ENCODE results near the gene BABAM1. TPM values are rescaled to one million over a fixed set of nuclear protein-coding genes. Genes with fewer than 3 reads are reported as not detected.
"Not testable (repeated sequence)": the region's sequence is repeated elsewhere in the genome, so short reads cannot be mapped to it uniquely, and the experiment has no call there.

The BABAM1 gene
- total and polyA plus RNA-seq, 8 donors: 25.5 to 71.1 (median 33.0) TPM

DNA sequence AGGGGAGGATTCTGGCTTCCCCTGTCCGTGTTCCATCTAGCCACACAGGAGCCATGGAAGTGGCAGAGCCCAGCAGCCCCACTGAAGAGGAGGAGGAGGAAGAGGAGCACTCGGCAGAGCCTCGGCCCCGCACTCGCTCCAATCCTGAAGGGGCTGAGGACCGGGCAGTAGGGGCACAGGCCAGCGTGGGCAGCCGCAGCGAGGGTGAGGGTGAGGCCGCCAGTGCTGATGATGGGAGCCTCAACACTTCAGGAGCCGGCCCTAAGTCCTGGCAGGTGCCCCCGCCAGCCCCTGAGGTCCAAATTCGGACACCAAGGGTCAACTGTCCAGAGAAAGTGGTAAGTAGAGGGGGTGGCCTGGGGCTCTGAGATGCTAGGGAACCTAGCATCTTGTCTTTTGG is 1.5 kb downstream of the BABAM1 start:
- WGBS, 2 donors: 85 to 88% methylated on average over 13 of the region's 13 CpGs
- Histone ChIP-seq H3K27me3 (no peaks in the 10 kb centered on the region), H3K27ac (no peak overlapping the region), H3K9me3 (no peaks in the 10 kb centered on the region), H3K4me3 (no peak overlapping the region), H3K4me1 (peaks cover 0 to 7% (median 0%) of the 10 kb centered on the region in 3 donors), H3K36me3 (peaks cover 0 to 12% (median 0%) of the 10 kb centered on the region in 3 donors)
- DNase-seq: peak in 1 of 6 donors; percentile 54
- no peak for FAIRE-seq
- intact Hi-C loops (cut with DNase I): no loop called here
- no peak for TF ChIP-seq CTCF (IDR thresholded peaks at IDR 0.05)
- ATAC-seq: no peak

- not testable (repeated sequence) for H3K4me1 ChIP-seq, H3K27me3 ChIP-seq, FAIRE-seq, DNase-seq, ATAC-seq, H3K27ac ChIP-seq, H3K9me3 ChIP-seq, H3K4me3 ChIP-seq
- 95% methylated on average over 3 of the region's 3 CpGs for WGBS, 2 donors
- intact Hi-C loops (cut with DNase I): loop anchor here in 1 of 3 donors (5.0 to 10.0 kb wide), 2 partner anchors 68 to 510 kb away; no protein-coding TSS in a partner anchor
- H3K36me3 ChIP-seq: peaks cover 0 to 28% (median 14%) of the 10 kb centered on the region in 3 donors
Measured at GRCh38 chr19:17274892-17275291, 7.6 kb downstream of the BABAM1 start.

DNA sequence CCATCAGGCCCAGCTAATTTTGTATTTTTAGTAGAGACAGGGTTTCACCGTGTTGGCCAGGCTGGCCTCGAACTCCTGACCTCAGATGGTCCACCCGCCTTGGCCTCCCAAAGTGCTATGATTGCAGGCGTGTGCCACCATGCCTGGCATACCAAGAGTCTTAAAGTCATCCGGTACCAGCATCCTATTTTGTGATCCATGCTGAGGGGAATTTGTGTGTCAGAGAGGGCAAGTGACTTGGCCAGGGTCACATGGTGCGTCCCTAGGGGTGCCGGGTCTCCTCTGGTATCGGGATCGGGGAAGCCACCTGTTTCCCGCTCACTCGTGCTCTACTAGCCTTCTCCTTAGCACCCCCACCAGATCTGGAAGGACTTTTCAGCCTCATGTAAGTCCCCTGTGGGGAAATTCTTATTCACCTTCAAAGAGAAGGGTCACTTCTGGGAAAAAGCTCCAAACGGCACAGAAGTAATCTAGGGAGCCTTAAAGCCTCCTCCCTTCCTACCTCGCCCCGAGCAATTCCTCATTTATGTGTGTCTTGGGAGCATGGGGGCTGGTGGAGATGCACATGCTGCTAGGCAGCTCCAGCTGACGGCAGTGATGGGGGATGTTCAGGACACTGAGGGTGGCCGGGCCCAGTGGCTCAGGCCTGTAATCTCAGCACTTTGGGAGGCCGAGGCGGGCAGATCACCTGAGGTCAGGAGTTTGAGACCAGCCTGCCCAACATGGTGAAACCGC is 8.4 kb downstream of the BABAM1 start:
- no peak for DNase-seq
- FAIRE-seq: no peak
- 90 to 94% methylated on average over 19 of the region's 19 CpGs for WGBS, 2 donors
- ATAC-seq: no peak
- no peak for TF ChIP-seq CTCF (IDR thresholded peaks at IDR 0.05)
- peaks cover 0 to 28% (median 14%) of the 10 kb centered on the region in 3 donors for H3K36me3 ChIP-seq
- H3K4me1 ChIP-seq: no peaks in the 10 kb centered on the region
- H3K4me3 ChIP-seq: no peak overlapping the region
- H3K9me3 ChIP-seq: no peaks in the 10 kb centered on the region
- H3K27ac ChIP-seq: no peak overlapping the region
- intact Hi-C loops (cut with DNase I): loop anchor here in 1 of 3 donors (5.0 to 10.0 kb wide), 2 partner anchors 68 to 511 kb away; no protein-coding TSS in a partner anchor
- no peaks in the 10 kb centered on the region for H3K27me3 ChIP-seq

- WGBS, 2 donors: 65 to 72% methylated on average over 3 of the region's 3 CpGs
- no peak for DNase-seq
- H3K27ac ChIP-seq: no peak overlapping the region
- no peak for ATAC-seq
- H3K4me1 ChIP-seq: peaks cover 0 to 4% (median 0%) of the 10 kb centered on the region in 3 donors
- H3K4me3 ChIP-seq: no peak overlapping the region
- FAIRE-seq: no peak
- no peaks in the 10 kb centered on the region for H3K9me3 ChIP-seq
- H3K27me3 ChIP-seq: peaks cover 0 to 6% (median 0%) of the 10 kb centered on the region in 4 donors
- intact Hi-C loops (cut with DNase I): loop anchor here in 1 of 3 donors (5.0 to 10.0 kb wide), 2 partner anchors 72 to 515 kb away; no protein-coding TSS in a partner anchor
- peaks cover 0 to 9% (median 9%) of the 10 kb centered on the region in 3 donors for H3K36me3 ChIP-seq
- no peak for TF ChIP-seq CTCF (IDR thresholded peaks at IDR 0.05)
Measured at GRCh38 chr19:17279436-17279835, 12.2 kb downstream of the BABAM1 start.

DNA sequence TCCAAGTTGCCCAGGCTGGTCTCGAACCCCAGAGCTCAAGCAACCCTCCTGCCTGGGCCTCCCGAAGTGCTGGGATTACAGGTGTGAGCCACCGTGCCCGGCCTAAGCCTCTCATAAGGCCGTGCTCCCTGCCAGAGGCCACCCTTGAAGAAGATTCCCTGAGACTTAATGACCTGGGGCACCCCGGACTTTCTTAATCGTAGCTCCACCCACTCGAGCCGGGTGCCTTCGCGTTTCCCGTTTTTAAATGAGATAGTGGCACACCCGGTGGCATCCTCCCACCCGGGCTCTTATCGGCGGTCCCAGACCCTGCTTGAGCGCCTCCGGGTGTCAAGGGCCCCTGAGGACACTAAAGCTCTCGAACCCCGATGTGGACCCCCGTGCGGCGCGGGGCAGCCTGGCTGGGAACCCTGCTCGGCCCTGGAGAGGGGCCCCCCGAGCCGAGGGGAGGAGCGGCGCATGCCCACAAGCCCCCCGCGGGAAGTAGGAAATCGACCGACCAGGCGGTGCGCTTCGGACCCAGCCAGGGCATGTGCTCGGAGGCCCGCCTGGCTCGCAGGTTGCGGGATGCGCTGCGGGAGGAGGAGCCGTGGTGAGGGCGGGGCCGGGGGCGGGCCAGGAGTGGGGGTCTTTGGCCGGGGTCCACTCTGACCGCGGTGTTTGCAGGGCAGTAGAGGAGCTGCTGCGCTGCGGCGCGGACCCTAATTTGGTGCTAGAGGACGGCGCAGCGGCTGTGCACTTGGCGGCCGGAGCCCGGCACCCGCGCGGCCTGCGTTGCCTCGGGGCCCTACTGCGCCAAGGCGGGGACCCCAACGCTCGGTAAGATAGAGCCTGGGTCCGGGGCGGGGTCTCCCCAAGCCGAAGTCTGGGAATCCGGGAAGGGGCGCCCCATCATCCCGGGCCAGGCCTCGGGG is 14.4 kb downstream of the BABAM1 start, which contains the start of gene ANKLE1:
ANKLE1 (plus strand) TSS at position 511 of the 914 bp plus-strand sequence; CDS start at position 531, 20 bp downstream.
- 11% methylated on average over 72 to 75 of the region's 75 CpGs for WGBS, 2 donors

More for the DNA sequence above, 14.4 kb downstream of the BABAM1 start, which contains the start of gene ANKLE1:
- peaks cover 0 to 6% (median 0%) of the 10 kb centered on the region in 4 donors for H3K27me3 ChIP-seq
- H3K36me3 ChIP-seq: peaks cover 0 to 2% (median 2%) of the 10 kb centered on the region in 3 donors
- H3K9me3 ChIP-seq: no peaks in the 10 kb centered on the region
- DNase-seq (peak in 1 of 6 donors; percentile 66), ATAC-seq (peak; percentile 18 to 31 (median 28)), FAIRE-seq (no peak)
- peak within 1 kb of the TSS in 2 of 4 donors; percentile 6 to 13 for H3K4me3 ChIP-seq
- no peak within 1 kb of the TSS for H3K27ac ChIP-seq
- TF ChIP-seq CTCF (IDR thresholded peaks at IDR 0.05): no peak
- H3K4me1 ChIP-seq: peaks cover 0 to 4% (median 0%) of the 10 kb centered on the region in 3 donors
- intact Hi-C loops (cut with DNase I): loop anchor here (2.0 to 10.0 kb wide), 2 partner anchors 215 to 217 kb away; no protein-coding TSS in a partner anchor

All from pancreas (tissue), 10 donors.